HG03457 (cell line): Measurements from ENCODE around the gene SMAP2.
"Not testable (repeated sequence)": the region's sequence is repeated elsewhere in the genome, so short reads cannot be mapped to it uniquely, and the experiment has no call there.

Experiments
- ATAC-seq: cut with Tn5 transposase; IDR thresholded peaks from one replicate; pipeline ENCODE4 v1.9.1; 2021; ENCODE audit warnings: moderate number of reproducible peaks; ENCODE audit not compliant: unreplicated experiment

SMAP2 gene

GRCh38 chr1:40373323-40374283, at the start of gene SMAP2:
Gene SMAP2, plus strand, starts transcription at chr1:40373727. Its CDS starts 394 bp downstream, at chr1:40374121.
- ATAC-seq: peak; percentile 75

DNA sequence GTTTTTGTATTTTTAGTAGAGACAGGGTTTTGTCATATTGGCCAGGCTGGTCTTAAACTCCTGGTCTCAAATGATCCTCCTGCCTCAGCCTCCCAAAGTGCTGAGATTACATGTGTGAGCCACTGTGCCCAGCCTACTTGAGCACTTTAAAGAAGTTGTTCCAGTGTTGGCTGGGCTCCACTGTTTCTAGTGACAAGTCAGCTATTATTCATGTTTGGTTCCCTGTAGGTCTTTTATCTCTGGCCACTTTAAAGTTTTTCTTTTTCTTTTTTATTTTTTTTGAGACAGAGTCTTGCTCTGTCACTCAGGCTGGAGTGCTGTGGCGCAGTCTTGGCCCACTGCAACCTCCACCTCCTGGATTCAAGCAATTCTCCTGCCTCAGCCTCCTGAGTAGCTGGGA, 42.1 kb upstream of the SMAP2 start:
- not testable (repeated sequence) for ATAC-seq

DNA sequence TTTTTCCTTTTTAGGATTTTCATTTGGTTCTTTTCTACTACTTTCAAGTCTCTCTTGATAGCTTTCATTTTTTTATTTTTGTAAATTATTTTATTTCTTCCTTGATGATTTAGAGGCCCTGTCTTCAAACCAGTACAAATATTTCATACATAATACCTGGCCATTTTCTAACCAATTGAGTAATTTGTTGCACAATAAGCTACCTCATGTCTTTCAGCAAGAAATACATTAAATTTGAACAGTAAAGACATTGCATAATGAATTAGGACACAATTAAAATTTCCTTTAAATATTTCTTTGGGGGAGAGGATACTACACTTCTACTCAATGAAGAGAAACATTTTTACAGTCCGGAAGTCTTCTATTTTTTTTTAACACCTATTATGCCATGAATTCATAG, 40.8 kb upstream of the SMAP2 start:
- ATAC-seq: no peak

- ATAC-seq: no peak
Measured at GRCh38 chr1:40337443-40337842, 36.1 kb upstream of the SMAP2 start.

DNA sequence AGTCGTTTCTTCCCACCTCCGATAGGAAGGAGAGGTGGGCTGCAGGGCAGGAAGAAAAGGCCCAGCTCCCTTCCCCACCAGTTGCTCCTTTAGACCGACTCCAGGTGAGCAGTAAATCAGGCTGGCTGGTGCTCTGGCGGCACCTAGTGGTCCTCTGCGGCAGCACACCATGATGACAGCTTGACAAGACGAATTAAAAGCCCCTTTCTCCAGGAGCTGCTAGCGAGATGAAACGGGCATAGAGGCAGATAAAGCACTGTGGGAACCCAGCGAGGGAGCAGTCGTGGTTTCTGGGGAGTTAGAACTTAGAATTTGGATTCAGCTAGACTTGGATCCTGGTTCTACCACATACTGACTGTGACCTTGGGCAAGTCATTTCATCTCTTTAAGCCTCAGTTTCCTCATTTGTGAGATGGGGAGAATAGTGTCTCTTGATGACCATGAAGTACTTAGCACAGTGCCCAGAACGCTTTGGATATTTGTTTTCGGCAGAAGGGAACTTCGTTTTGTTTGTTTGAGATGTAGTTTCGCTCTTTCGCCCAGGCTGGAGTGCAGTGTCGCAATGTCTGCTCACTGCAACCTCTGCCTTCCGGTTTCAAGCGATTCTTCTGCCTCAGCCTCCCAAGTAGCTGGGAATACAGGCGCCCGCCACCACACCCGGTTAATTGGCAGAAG, 34.6 kb upstream of the SMAP2 start:
- ATAC-seq: no peak

DNA sequence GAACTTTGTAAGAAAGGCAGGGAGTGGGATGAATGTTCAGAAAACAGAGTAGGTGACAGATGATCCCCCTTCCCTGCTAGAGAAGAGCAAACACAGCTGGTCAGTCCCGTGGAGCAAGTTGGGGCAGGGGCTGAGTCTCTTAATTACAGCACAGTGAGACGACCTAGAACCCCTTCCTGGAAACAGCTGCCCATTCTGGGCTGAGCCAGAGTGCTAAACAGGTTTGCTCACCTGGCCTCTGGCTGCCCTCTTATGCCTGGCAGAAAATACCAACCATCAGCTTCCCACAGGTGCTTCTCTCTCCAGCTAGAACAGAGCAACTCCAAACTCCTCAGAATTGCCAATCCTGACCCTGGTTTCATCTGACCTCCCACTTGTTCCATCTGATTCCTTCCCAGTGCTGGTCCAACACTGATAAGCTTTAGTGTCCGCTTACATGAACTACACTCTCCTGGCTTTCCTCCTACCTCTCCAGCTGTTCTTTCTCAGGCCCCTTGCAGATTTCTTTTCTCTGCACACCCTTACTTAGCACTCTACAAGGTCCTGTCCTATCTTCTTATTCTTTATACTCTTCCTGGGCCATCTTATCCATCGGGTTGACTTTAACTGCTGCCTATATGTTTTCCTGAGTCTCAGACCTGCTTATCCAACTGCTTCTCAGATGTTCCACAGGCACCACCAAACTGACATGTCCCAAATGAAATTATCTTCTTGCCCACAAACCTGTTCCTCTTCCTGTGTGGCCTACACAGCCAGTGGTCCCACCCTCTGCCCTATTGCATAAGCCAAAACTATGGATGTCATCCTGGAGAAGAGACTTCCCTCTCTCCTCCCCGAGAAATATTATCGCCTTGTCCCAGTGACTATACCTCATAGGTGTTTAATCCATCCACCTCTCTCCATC, 33.9 kb upstream of the SMAP2 start:
- ATAC-seq: no peak

- ATAC-seq: no peak
Measured at GRCh38 chr1:40341491-40342380, 31.8 kb upstream of the SMAP2 start.

GRCh38 chr1:40342381-40342717, 31.2 kb upstream of the SMAP2 start:
- ATAC-seq: not testable (repeated sequence)

DNA sequence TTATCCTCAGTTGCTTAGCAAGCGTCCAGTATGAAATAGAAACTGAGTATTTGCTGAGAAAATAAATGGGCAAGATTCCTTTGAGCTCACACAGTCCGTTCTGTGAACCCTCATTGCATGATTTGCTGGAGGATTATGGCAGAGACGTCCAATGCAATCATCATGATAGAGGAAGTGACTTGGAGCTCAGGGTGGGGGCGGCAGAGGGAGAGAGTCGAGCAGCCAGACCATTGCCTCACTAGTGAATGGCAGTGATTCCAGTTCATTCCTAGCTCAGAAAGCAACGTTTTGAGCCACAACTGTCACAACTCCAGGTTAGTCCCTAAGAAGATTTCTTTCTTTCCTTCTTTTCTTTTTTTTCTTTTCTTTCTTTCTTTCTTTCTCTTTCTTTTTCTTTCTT, 28.9 kb upstream of the SMAP2 start:
- no peak for ATAC-seq

- no peak for ATAC-seq
Measured at GRCh38 chr1:40350391-40350790, 23.1 kb upstream of the SMAP2 start.

DNA sequence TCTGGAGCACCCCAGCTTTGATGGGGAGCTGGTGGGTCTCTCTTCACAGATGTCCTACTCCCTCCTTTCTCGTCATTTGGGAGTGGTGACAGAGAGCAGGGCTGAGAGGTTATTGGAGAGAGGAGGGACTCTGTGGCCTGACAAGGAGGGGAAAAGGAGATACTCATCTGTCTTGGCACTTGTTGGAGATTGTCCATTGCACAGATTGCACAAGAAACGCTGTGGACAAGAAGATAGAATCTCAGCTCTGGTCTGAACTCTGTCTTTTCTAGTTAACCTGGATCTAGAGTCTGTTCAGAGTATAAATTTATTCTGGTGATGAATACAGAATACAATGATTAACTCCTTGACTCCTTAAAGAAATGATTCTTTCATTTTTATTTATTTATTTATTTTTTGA, 22.4 kb upstream of the SMAP2 start:
- no peak for ATAC-seq

DNA sequence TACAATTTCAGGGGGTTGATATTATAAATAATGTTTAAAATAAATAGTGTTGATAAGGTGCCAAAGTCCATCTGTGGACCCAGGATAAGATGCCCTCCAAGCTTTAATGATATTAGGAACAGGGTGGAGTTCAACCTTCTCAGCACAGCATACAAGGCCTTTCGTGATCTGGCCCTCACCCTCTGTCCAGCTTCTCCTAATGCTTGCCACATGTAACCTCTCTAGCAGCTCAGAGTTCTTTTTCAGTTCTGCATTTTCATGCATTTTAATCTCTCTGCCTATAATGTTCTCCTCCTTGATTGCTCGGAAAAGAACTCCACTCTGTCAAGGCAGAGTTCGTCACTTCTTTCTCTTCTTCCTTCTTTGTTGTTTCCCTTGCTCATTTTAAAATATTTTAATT, 21.4 kb upstream of the SMAP2 start:
- no peak for ATAC-seq

- no peak for ATAC-seq
Measured at GRCh38 chr1:40353082-40353481, 20.4 kb upstream of the SMAP2 start.

- no peak for ATAC-seq
Measured at GRCh38 chr1:40357625-40358024, 15.9 kb upstream of the SMAP2 start.

DNA sequence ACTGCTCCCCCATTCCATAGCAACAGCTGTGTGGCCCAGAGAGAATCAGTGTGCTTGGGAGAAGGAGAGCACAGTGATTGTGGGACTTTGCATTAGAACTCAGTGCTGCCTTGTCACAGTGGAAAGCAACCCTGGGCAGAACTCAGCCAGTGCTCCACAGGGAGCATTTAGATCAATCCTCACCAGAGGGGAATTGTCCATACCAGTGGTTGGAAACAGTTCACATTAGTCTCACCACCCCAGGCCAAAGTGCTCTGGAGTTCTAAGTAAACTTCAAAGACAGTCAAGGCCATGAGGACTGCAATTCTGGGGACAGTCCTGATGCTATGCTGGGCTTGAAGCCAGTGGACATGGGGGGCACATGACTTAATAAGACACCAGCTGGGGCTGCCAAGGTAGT, 12.9 kb upstream of the SMAP2 start:
- ATAC-seq: no peak

DNA sequence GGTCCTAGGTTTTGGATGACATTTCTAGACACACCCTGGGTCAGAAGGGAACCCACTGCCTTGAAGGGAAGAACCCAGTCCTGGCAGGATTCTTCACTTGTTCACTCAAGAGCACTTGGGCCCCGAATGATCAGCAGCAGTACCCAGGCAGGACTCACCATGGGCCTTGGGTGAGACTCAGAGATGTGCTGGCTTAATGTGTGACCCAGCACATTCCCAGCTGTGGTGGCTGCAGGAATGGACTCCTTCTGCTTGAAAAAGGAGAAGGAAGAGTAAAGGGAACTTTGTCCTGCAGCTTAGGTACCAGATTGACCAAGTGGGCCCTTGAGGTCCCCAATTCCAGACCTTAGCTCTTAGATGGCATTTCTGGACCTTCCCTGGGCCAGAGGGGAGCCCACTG, 12.3 kb upstream of the SMAP2 start:
- no peak for ATAC-seq

GRCh38 chr1:40361637-40362036, 11.9 kb upstream of the SMAP2 start:
- ATAC-seq: no peak

GRCh38 chr1:40362199-40362598, 11.3 kb upstream of the SMAP2 start:
- no peak for ATAC-seq

DNA sequence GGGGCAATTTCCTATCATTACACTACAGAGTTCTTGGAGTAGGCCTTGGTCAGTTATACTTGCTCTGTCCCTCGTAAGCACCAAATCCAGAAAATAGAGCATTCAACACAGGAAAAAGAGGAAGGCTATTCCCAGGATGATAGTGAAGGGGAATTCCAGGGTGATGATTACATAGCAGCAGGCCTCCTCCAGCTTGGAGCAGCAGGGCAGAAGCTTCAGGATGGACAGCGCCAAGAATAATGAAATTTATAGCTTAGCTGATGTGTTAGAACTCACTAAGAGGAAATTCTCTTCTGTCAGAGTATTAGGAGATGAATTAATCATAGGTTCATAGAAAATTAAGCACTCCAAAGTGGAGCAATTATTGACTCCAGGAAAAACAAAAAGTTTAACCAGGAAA, 10.8 kb upstream of the SMAP2 start:
- no peak for ATAC-seq

DNA sequence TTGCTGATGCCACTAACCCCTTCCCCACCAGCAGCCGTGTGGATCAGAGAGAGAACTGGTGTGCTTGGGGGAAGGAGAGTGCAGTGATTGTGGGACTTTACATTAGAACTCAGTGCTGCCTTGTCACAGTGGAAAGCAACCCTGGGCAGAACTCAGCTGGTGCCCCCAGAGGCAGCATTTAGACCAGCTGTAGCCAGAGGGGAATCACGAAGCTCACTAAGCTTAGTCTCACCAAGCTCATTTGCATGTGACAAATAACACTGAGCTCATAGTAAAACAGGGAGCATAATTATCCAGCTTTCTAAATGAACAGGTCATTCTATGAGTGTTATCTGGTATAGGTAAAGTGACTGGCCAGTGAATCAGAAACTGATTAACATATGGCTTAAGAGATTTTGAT, 9.8 kb upstream of the SMAP2 start:
- ATAC-seq: no peak
